Measurements from ENCODE around the gene TPPP3.

The TPPP3 gene

DNA sequence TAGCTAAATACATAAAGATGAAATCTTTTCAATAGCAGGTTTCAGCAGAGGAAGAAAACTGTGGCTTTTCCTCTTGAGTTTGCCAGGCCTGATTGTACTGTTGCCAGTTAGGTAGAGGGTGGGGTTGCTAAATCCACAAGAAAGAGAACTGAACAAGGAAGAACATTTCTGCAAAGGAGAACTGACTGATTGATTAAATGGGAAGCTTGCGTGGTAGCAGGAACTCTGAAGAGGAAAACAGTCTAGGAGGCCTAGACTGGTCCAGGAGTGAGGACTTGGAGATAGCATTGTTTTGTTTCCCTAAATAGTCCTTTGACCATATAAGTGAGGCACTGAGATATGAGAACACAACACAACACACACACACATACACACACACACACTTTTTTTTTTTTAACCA, 47.9 kb downstream of the TPPP3 start:
- DNase-seq (ENCODE audit: low read depth) = peak; percentile 47
- TF ChIP-seq, protein P1, sequence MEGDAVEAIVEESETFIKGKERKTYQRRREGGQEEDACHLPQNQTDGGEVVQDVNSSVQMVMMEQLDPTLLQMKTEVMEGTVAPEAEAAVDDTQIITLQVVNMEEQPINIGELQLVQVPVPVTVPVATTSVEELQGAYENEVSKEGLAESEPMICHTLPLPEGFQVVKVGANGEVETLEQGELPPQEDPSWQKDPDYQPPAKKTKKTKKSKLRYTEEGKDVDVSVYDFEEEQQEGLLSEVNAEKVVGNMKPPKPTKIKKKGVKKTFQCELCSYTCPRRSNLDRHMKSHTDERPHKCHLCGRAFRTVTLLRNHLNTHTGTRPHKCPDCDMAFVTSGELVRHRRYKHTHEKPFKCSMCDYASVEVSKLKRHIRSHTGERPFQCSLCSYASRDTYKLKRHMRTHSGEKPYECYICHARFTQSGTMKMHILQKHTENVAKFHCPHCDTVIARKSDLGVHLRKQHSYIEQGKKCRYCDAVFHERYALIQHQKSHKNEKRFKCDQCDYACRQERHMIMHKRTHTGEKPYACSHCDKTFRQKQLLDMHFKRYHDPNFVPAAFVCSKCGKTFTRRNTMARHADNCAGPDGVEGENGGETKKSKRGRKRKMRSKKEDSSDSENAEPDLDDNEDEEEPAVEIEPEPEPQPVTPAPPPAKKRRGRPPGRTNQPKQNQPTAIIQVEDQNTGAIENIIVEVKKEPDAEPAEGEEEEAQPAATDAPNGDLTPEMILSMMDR (IDR thresholded peaks at IDR 0.05; ENCODE audit: control insufficient read depth, extremely low read depth, insufficient read depth) = no peak
- H3K4me3 ChIP-seq (ENCODE audit: low read depth, low read length) = no peak overlapping the region

DNA sequence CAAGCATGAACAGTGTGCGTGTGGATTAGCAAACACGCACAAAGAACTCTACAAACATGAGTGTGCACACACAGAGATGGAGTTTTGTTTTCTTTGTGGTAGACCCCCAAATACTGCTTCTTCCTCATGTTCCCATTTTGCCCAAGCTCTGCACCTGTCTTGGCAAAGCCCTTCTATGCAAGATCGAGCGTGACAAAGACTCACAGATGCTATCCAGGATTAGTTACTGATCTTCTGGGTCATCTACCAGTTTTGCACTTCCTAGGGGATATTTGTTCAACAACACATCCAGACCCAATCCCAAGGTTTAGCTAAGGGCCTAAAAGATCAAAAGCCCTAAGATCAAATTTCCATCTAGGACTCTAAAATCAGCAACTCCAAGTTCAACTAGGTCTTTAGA, 50.7 kb downstream of the TPPP3 start:
- TF ChIP-seq, protein P1 (IDR thresholded peaks at IDR 0.05; ENCODE audit: control insufficient read depth, extremely low read depth, insufficient read depth) = no peak
- H3K4me3 ChIP-seq (ENCODE audit: low read depth, low read length) = no peak overlapping the region
- DNase-seq (ENCODE audit: low read depth) = no peak

DNA sequence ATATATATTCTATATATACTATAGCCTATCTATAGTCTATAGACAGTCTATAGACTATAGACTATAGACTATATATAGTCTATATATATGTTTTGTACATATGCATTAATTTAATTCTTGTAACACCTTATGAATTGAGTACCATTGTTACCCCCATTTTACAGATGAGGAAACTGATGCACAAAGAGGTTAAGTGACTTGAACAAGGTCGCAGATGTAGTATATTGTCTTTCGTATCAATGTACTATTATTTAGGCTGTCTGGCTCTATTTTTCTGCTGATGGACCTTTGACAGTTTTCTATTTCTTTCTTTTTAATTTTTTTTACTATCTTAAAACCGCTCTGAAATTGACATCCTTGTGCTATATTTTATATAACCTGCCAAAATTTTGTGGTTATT, 52.0 kb downstream of the TPPP3 start:
- TF ChIP-seq, protein P1 (IDR thresholded peaks at IDR 0.05; ENCODE audit: control insufficient read depth, extremely low read depth, insufficient read depth) = no peak
- no peak overlapping the region for H3K4me3 ChIP-seq (ENCODE audit: low read depth, low read length)
- no peak for DNase-seq (ENCODE audit: low read depth)

Measured in LNCaP clone FGC (cell line).